Stomach (tissue), 4 donors: ENCODE data around the gene MMRN1.

Experiments used
- CTCF ChIP-seq, 7 experiments: fragments of 450-650 bp in 4 of 7; fragments of 200-600 bp in 3 of 7; sonication (generic) in 3 of 7; IDR thresholded peaks; one replicate each; pipeline ENCODE4 v1.5.1; 2016 to 2019; ENCODE audit warnings: antibody characterized with exemption in 7 of 7, control low read depth in 2 of 7, mild to moderate bottlenecking in 1 of 7
- EP300 ChIP-seq: sonication (generic); formaldehyde crosslinking; IDR thresholded peaks from one replicate; pipeline ENCODE4 v1.6.1; 2017; ENCODE audit warnings: antibody characterized with exemption
- POLR2A ChIP-seq, 4 donors: fragments of 450-650 bp; IDR thresholded peaks; one replicate each; pipeline ENCODE4 v1.6.1; 2016; ENCODE audit warnings: antibody characterized with exemption in 4 of 4, control low read depth in 2 of 4, mild to moderate bottlenecking in 1 of 4, moderate library complexity in 1 of 4

- TF ChIP-seq CTCF (IDR thresholded peaks at IDR 0.05), result no peak
- no peak for TF ChIP-seq POLR2A (IDR thresholded peaks at IDR 0.05)
- TF ChIP-seq EP300, result no peak
Observed at GRCh38 chr4:89957046-89957926, 62.6 kb downstream of the MMRN1 start.
